A204.1 (cell line): ENCODE results near the gene SECISBP2L.

Source experiments
- FAIRE-seq: peaks from 2 replicates; lab custom pipeline; 2012; peaks lifted over from hg19 to GRCh38; lab: Jason Lieb, UNC

SECISBP2L gene

DNA sequence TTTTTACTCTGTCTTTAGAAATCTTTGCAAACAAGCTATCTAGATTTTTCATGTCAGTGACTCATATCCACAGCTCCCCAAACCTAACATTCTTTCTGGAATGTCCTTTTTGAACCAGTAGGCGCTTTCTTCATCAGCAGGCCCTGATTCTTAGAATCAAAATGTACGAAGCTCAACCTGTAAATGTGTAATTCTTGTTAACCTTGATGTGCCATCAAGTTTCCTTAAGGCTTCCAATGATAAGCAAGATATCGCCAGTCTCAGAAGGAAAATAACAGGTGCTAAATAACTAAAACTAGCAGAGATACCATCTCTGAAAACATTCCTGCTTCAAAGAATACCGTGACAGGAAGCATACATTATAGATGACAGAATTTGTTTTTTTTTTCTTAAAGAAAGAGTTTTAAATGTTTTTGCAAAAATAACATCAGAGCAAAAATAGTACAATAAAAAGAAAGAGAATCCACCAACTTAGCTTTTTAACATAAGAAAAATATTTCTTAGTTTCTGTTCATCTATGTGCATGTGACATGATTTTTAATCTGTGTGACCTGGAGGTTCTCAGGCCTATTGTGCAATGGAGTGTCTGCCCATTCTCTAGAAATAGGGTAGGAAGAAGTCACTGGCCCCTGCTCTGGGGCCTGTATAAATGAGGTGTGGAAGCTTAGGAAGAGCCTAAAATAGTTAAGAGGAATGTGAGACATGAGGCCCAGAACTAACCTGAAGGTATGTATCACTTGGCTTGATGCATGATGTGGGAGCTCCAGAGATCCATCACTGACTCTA is 14.7 kb upstream of the SECISBP2L start:
- FAIRE-seq = no peak

DNA sequence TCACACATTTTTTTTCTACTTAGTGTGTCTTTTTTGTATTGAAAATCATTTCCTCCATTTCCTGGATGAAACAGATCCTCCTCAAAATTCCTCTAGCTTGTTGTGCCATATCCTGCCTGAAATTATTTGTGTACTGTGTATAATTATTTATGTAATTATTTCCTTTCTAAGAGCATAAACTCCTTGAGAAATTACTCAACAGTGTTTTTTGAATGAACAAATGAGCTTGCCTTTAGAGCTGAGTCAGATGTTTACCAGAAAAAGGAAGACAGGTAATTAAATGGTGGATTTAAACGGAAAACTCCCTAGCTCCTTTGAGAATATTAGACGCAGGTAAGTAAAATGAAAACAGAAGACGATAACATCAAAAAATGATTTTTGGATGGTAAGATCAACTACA is 13.2 kb upstream of the SECISBP2L start:
- FAIRE-seq = no peak

DNA sequence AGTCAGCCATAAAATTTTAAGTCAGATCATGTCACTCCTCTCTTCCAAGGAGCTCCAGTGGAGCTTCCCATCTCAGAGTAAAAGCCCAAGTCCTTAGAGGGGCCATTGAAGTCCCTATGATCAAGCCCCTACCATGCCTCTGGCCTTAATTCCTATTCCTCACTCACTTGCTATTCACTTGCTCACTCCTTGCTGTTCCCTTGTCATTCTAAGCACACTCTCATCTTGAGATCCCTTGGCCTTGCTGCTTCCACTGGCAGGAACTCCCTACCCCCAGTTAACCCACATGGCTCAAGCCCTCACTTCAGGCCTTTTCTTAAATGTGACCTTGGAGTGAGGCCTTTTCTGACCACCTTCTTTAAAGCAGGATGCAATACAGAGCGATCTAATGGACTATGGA is 12.3 kb upstream of the SECISBP2L start:
- FAIRE-seq = no peak

DNA sequence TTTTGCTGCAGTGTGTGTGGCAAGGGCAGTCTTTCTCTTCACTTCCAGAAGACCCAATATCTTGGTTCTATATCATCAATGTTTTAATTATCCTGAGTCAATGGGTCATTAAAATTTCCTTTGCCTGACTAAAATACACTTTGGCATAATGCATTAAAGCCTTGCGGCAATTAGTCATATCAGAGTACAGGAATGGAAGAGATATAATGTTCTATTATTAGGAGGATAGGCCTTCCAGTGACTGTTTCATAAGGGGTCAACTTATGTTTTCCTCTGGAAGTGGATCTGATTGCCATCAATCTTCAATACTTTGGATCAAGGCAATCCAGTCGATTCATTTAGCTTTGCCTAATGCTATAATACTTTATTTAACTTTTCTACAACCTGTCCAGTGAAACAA is 9.4 kb upstream of the SECISBP2L start:
- no peak for FAIRE-seq

DNA sequence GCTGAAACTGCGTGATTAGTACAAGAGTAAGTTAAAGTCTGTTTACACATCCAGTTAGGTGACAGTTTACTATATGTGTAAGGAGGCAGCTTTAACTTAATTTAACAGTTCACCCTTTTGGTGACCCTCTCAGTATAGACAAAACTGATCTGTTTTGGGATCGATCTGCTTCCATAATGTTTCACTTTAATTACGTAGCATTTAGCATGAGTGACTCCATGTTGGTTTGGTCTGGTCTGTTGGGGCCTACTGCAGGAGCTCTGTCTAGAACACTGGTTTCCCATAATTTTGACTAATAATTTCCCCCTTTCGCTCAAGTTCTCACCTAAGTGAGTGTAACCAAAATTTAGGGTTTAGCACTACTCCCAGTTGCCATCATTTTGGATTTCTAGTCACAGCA is 6.4 kb upstream of the SECISBP2L start:
- no peak for FAIRE-seq

DNA sequence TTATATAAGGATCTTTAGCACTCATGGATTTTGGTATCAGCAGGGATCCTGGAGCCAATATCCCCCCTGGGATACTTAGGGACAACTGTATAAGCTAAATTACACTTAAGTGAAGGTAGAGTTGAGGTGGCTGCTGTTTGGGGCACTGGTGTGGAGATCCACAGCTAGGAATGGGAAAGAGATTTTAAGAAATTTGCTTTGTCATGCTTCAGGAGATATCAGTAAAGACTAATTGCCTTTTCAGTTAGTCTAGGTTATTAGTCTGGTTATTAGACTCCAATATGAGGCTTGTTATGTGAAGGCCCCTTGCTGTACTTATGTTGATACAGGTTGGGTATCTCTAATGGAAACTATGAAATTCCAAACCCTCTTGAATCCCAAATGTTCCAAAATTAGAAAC is 1.2 kb upstream of the SECISBP2L start:
- FAIRE-seq = no peak

DNA sequence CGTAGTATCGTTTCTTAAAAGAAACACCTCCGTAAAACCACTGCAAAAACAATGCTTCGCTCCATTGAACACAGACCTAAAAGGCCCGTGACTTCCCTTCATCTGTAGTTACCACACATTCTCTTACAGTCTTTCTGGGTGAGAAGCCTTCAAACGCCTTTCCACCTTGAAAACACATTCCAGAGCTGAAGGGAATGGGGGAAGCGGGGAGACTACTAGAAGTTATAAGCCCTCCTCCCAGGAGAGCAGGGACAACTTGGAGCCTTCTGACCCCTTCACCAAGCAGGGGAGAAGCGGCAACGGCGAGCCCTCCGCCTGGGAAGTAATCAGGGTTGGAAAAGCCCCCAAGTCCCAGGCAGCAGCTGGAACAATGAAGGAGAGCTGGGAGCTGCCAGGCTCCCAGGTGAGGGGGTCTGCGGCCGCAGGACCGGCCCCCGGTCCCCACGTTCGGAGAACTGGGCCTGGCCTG is 461 bp downstream of the SECISBP2L start:
- FAIRE-seq = no peak

DNA sequence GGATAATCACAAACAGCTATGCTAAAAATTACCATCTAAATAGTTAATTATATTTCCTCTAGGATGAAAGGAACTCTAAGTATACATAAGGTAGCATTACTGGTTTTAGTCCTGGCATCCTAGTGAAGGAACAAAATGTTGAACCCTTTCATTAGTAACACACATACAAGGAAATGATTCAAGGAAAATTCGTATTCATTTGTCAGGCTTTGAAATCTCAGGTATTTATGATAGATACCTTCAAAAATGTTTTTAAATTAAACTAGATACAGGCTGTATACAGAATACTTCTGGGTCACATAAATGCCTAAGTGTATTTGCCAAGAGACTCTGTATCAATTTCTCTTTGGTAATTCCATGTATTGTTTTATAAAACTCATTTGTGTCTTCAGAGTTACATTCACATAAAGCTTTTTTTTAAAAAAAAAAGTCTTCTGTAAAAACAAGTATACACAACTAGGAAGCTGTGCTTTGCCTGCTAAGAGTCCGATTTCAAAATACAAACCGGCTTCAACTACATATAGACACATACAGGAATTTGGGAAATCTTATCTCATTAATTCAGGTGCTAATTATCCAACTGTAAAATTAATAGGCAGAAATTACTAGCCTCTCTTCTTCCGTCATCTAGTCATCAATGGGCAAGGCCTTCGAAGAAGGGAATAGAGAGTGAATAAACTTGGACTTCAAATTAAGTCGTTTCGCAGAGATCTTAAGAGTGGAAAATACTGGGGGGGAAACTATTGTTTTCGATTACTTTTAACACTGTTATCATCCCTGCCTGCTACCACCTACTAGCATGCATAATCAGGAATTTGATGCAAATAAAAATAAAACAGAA is 1.3 kb downstream of the SECISBP2L start:
- FAIRE-seq = no peak

DNA sequence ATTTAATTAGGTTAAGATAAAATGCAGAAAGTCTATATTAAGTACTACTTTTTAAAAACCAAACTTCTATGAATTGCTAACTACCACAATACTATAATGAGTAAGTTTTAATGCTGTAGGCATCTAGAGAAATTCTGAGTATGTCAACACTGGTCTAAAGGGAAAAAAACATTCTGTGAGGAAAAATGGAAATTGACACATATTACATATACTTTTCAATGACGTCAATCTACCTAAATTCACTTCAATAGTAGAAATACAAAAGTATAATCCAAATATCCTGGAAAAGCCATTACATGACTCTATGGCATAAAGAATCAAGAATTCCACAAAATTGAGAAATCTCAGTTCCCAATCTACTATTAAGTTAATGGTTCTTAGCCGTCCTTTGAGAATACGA is 2.2 kb downstream of the SECISBP2L start:
- FAIRE-seq = no peak

DNA sequence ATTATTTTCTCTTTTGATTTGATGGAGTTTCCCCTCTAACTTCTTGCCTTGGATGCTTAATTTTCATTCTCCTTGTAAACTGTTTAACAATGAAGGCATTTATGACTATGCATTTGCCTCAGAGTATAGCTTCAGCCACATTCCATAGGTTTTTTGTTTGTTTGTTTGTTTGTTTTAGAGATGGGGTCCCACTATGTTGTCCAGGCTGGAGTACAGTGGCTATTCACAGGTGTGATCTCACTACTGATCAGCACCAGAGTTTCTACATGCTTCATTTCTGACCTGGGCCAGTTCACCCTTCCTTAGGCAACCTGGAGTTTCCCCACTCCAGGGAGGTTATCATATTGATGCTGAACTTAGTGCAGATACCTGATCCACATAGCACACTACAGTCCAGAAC is 4.1 kb downstream of the SECISBP2L start:
- FAIRE-seq = no peak

DNA sequence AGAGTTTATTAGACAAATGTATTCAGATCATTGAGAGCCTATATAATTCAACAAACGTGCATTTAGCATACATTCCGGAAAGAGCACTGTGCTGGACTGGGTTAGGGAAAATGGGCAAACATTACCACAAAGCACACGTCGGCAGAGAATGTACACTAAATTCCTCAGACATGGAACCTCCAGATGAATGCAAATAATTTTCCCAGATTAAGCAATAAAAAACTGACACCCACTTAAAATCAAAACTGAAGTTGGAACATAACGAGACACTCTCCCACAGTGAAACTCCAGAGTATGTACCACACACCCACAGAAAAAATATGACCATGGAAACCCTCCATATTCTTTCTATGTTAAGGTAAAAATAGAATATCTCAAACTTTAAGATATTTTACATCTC is 4.8 kb downstream of the SECISBP2L start:
- no peak for FAIRE-seq

DNA sequence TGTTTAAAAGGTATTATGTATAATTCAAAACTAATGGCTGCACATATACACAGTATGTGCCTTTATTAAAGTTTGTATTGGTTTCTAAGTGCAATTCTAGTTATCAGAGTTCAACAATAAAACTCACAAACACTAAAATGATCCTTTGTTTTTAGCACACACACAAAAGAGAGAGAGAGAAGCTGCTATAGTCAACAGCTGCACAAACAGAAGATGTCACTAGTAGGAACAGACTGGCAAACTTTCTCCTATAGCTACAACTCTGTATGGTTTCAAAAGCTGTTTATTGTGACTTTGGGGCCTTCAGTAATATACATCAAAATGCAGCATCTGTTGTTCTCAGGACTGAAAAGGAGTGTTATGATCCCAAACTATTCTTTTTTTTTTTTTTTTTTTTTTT is 6.1 kb downstream of the SECISBP2L start:
- FAIRE-seq = no peak

DNA sequence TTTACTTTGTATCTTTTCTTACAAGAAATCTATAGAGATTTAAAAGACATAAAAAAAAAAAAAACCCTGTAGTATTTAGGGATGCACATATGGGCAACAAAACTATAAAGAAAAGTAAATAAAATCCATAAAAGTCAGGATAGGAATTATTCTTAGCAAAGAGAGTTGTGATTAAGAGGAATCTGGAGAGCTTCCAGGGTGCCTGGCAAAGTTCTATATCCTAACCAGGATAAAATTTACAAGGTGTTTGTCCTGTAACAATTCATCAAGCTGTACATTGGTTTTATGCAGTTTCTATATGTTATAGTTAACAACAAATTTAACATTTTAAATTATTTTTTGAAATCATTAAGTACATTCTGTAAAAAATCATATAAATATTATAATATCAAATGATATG is 7.9 kb downstream of the SECISBP2L start:
- peak; percentile 51 for FAIRE-seq

DNA sequence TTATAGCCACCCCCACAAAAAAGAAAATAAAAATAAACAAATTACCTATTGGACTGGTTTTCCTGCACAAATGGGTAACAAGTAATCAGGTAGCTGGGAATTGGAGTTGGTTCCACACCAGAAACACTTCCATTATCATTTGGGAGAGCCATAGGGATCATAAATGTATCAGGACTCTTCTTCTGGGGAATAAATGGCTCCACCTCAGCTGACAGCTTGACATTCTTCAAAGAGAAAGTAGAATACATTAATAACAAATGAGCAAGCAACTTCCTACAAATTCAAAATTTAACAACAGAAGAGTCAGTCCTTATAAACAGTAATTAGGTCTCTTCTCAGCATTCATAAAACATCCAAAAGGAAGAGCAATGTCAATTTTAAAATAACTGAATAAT is 8.7 kb downstream of the SECISBP2L start:
- FAIRE-seq = no peak

DNA sequence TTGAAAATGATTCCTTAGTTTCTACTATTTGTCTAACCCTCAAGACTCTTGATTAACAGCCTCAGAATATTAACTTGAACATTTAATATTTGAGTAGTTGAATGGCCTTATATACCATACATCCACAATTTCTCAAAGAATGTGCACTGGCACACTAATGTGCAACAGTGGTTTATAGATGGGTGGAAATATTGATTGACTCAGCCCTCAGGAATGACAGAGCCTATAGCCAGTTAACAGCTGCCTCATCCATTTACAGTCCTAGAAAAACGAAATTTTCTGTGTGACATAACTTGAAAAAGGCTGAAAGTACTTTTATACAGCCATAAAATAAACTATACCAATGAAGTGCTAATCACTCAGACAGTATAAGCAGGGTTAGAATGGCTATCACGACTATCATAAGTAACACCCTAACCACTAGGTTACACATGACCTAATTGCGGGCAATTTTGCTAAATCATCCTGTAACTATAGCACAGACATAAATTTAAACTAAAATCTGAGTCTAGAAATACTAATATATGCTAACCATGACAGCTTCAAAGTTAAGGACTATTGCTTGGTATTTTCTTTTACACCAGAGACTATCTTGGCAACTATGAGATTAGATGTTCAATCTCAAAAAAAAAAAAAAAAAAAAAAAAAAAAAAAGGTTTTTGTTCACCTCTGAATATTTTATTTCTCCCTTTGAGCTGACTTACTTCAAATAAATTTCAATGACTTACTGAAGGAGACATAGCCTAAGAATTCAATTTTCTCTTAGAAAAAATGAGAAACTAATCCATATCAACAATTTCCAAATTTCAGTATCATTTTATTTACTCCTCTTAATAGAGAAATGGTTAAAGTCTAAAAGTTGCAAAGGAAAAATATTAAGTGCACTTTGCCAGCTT is 9.3 kb downstream of the SECISBP2L start:
- no peak for FAIRE-seq

DNA sequence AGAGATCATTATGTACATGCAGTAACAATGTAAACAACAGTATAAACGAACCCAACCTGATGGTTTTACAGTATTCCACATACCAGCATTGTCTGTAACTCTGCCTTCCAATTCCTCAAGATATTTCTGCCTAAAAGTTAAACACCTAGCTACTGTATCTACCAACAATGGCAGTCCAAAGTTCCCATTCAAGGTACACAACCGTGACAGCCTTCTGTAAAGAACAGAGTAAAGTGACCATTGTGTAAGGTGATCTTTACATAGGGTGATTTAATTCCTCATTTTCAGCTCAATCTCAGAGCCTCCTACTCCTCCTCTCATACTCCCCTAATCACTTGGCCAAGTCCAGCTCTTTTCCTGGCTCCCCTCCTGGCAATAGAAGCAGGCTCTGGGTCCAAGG is 10.4 kb downstream of the SECISBP2L start:
- no peak for FAIRE-seq

DNA sequence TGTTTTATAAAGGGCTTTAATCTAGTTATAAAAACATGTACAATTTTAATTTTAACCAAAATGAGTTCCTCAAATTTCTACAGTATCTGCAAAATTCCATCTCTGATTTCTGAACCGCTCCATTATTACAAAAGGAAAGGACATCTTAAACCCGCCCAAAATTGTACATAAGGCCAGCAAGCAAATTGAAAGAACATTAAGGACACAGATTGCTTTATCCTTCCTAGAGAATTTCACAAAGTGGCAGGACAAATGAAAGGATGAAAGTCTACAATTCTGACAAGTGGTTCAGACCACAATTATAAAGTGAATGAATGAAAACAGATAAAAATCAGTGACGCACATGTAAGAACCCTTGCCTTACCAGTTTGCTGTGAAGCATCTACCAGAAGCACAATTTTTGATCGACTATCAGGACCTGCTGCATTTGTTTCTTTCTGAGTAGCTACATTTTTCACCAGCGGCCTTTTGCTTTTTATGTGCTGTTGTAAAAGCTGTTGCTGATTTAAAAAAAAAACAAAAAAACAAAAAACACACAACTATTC is 13.6 kb downstream of the SECISBP2L start:
- FAIRE-seq = no peak

DNA sequence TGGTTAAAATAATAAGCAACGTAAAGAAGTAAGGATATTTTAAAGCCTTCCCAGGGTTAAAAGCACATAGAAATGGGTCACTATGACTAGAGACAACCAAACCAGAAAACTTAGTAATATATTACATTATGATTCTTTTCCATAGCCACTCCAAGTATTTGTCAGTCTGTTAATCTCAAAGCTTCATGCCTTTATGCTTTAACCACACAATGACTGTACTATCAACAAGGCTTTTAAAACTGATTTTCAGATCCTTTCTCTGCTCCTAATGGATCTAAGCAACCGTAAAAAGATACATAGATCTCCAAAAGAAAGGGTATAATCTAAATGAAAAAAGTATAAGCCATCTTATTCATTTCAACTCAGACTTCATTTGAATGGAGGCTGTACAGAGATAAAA is 14.4 kb downstream of the SECISBP2L start:
- FAIRE-seq = no peak

DNA sequence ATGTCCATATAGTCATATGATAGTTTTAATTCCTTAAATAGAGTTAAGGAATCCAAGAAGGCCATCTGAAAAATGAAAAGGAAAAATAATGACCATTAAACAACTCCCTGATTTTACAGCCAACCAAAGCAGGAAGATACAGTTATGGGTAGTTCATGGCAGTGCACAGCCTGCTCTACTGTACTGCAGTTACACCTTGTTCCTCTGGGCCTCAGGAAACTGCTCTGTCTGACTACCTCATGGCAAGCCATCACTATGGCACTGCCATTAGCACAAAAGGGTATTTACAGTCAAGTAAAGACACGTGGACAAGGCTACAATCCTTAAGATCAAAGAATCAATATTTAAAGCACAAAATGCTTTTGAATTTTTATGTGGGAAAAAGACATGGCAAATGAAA is 19.5 kb downstream of the SECISBP2L start:
- no peak for FAIRE-seq

DNA sequence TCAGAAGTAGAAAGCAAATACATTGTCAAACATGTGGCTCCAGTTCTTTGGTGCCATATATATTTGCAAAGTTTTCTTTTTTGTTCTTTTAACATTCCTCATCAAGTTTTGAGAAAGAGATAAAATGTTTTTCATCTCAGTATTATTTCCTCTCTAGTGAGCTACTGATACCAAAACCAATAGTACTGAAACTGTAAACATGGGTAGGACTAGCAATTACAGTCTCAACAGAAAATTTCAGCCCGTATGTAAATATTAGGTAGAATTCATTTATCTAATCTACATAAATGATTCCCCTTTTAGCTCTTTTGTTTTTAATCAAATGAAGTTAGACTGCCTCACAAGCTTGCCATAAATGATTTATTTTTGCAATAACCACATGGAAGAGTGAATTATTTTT is 21.4 kb downstream of the SECISBP2L start:
- FAIRE-seq = no peak

DNA sequence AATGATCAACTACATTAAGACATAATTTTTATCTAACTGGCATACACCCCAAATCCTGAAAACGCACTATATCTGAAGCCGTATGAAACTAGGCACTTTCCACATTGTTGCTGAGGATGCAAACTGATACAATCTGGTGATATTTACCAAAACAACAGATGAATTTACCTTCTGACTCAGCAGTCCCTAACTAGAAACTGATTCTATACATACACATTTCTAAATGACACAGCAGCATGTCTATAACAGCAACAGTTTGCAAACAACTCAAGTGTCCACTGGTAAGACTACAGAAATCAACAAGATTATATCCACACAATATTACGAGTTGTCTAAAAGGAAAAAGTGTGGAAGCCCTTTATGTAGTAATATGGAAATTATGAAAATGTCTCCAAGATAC is 22.9 kb downstream of the SECISBP2L start:
- FAIRE-seq = no peak

DNA sequence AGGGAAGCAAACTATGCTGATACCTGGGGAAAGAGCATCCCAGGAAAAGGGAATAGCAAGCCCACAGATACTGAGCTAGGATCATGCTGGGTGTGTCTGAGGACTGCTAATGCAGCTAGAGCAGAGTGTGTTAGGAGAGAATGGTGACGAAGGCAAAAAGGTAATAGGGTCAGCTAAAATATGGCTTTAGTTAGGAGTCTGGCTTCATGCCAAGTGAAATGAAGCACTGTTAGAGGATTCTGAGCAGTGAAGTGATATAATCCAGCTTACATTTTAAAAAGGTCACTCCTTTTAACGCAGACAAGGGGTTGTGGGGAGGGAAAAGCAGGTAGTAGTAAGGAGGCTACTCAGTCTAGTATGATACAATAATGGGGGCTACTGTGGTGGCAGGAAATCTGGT is 30.4 kb downstream of the SECISBP2L start:
- FAIRE-seq = no peak
